GM06990 (cell line): ENCODE results near the gene ATG16L1.

Source experiments
- DNase-seq: peaks from one replicate; pipeline ENCODE4 v3.0.0-alpha.2; 2011; ENCODE audit not compliant: insufficient read length; ENCODE audit errors: extremely low read depth
- H3K27me3 ChIP-seq: replicated peaks from 2 replicates; pipeline ENCODE4 v1.6.0; 2011; ENCODE audit warnings: low read length; ENCODE audit not compliant: control insufficient read depth, insufficient read depth
- H3K36me3 ChIP-seq: 2 replicates; pipeline ENCODE4 v1.5.1; 2011; ENCODE audit warnings: low read length; ENCODE audit not compliant: control insufficient read depth, insufficient read depth
- H3K4me3 ChIP-seq: replicated peaks from 2 replicates; pipeline ENCODE4 v1.5.1; 2011; ENCODE audit warnings: low read depth, mild to moderate bottlenecking, control low read depth, low read length
- TF ChIP-seq, protein P1 (sequence below): IDR thresholded peaks from 2 replicates; pipeline ENCODE4 v1.5.1; 2011; ENCODE audit warnings: low read length, control low read depth, mild to moderate bottlenecking, inconsistent platforms; ENCODE audit not compliant: insufficient read depth, poor library complexity, severe bottlenecking

The ATG16L1 gene

GRCh38 chr2:233245406-233245805 is 6.1 kb upstream of the ATG16L1 start:
- no peak for DNase-seq
- Histone ChIP-seq H3K4me3 (no peak overlapping the region), H3K27me3 (no peaks in the 10 kb centered on the region), H3K36me3 (no peaks in the 10 kb centered on the region)
- TF ChIP-seq, protein P1, sequence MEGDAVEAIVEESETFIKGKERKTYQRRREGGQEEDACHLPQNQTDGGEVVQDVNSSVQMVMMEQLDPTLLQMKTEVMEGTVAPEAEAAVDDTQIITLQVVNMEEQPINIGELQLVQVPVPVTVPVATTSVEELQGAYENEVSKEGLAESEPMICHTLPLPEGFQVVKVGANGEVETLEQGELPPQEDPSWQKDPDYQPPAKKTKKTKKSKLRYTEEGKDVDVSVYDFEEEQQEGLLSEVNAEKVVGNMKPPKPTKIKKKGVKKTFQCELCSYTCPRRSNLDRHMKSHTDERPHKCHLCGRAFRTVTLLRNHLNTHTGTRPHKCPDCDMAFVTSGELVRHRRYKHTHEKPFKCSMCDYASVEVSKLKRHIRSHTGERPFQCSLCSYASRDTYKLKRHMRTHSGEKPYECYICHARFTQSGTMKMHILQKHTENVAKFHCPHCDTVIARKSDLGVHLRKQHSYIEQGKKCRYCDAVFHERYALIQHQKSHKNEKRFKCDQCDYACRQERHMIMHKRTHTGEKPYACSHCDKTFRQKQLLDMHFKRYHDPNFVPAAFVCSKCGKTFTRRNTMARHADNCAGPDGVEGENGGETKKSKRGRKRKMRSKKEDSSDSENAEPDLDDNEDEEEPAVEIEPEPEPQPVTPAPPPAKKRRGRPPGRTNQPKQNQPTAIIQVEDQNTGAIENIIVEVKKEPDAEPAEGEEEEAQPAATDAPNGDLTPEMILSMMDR = no peak

- Histone ChIP-seq H3K4me3 (no peak overlapping the region), H3K27me3 (no peaks in the 10 kb centered on the region), H3K36me3 (no peaks in the 10 kb centered on the region)
- TF ChIP-seq, protein P1 = no peak
- DNase-seq = no peak
These were observed 4.4 kb upstream of the ATG16L1 start for GRCh38 chr2:233247116-233247515.

DNA sequence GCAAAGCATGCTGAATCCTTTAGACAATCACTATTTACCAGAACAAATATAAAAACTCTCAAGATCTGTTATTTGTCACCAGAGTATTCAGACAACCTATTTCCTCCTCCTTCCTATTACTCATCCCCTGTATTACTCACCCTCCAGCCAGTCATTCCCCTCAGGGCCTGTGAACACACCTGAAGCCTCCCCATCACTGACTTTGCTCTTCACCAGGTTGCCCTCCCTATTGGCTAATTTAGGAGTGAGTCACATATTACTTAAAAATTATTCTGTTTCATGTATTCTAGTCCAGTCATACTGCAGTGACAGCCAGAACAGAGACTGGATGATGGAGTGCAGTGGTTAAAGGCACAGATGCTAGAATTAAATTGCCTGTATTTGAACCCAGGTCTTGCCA is 3.7 kb upstream of the ATG16L1 start:
- DNase-seq = no peak
- no peak overlapping the region for H3K4me3 ChIP-seq
- TF ChIP-seq, protein P1 = no peak
- no peaks in the 10 kb centered on the region for H3K36me3 ChIP-seq
- no peaks in the 10 kb centered on the region for H3K27me3 ChIP-seq

DNA sequence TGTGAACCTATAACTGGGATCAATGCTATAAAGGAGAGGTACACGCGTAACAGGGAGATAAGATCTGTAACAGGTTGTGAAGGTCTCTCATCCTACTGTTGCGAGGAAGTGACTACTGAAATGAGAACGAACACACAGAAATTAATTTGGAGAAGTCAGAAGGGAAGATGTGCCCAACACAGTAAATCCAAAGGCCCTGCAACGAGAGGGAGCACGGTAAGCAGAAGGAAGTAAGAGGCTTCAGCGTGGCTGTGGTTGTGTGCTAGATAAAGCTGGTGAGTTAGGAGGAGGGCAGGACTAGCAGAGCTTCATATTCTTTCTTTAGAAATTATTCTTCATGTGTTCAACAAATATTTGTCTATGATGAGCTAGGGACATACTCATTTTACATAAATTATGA is 2.5 kb upstream of the ATG16L1 start:
- no peak for DNase-seq
- no peak overlapping the region for H3K4me3 ChIP-seq
- no peaks in the 10 kb centered on the region for H3K36me3 ChIP-seq
- no peaks in the 10 kb centered on the region for H3K27me3 ChIP-seq
- TF ChIP-seq, protein P1 = no peak

GRCh38 chr2:233250568-233250967 is 905 bp upstream of the ATG16L1 start:
- TF ChIP-seq, protein P1 = no peak
- Histone ChIP-seq H3K36me3 (peaks cover 1% of the 10 kb centered on the region; the same call in 1 of the 2 replicates), H3K4me3 (no peak overlapping the region), H3K27me3 (no peaks in the 10 kb centered on the region)
- DNase-seq = no peak

GRCh38 chr2:233250985-233251305 is 528 bp upstream of the ATG16L1 start:
- peaks cover 1% of the 10 kb centered on the region; the same call in 1 of the 2 replicates for H3K36me3 ChIP-seq
- DNase-seq = no peak
- TF ChIP-seq, protein P1 = no peak
- H3K27me3 ChIP-seq = no peaks in the 10 kb centered on the region
- H3K4me3 ChIP-seq = no peak overlapping the region; the same call in 1 of the 2 replicates
